Endodermal cell (in vitro differentiated cells): ENCODE results near the gene CCNC. TPM values are rescaled to one million over a fixed set of nuclear protein-coding genes. Genes with fewer than 3 reads are reported as not detected.

Experiments
- DNase-seq: peaks from one replicate; pipeline ENCODE4 v3.0.0-alpha.2; 2017
- H3K27ac ChIP-seq: 2 replicates; pipeline ENCODE4 v1.5.1; 2013; ENCODE audit warnings: mild to moderate bottlenecking, low read depth, low read length, moderate library complexity
- H3K27me3 ChIP-seq: 2 replicates; pipeline ENCODE4 v1.6.1; 2013; ENCODE audit warnings: mild to moderate bottlenecking, low read length, moderate library complexity; ENCODE audit not compliant: insufficient read depth, control insufficient read depth, poor library complexity, severe bottlenecking
- H3K36me3 ChIP-seq: 2 replicates; pipeline ENCODE4 v1.7.0; 2013; ENCODE audit warnings: mild to moderate bottlenecking, low read length, moderate library complexity; ENCODE audit not compliant: control insufficient read depth, insufficient read depth
- H3K4me1 ChIP-seq: one replicate; pipeline ENCODE4 v1.7.0; 2013; ENCODE audit warnings: low read length; ENCODE audit not compliant: control insufficient read depth, insufficient read depth
- H3K4me3 ChIP-seq: 2 replicates; pipeline ENCODE4 v1.5.1; 2013; ENCODE audit warnings: mild to moderate bottlenecking, low read length, moderate library complexity
- H3K9ac ChIP-seq: 2 replicates; pipeline ENCODE4 v1.6.1; 2013; ENCODE audit warnings: mild to moderate bottlenecking, low read length, moderate library complexity; ENCODE audit not compliant: poor library complexity, severe bottlenecking; ENCODE audit errors: extremely low read depth
- H3K9me3 ChIP-seq: 2 replicates; pipeline ENCODE4 v1.6.1; 2013; ENCODE audit warnings: mild to moderate bottlenecking, low read length, moderate library complexity; ENCODE audit not compliant: control insufficient read depth
- H3K27ac Mint-ChIP-seq: 2 replicates; pipeline ENCODE4 v1.8.0; 2020; ENCODE audit warnings: mixed read lengths
- H3K27me3 Mint-ChIP-seq: 2 replicates; pipeline ENCODE4 v1.8.0; 2021; ENCODE audit warnings: mild to moderate bottlenecking, mixed read lengths; ENCODE audit not compliant: insufficient read depth
- H3K36me3 Mint-ChIP-seq: 2 replicates; pipeline ENCODE4 v1.8.0; 2020; ENCODE audit warnings: low read depth, mixed read lengths
- H3K4me1 Mint-ChIP-seq: 2 replicates; pipeline ENCODE4 v1.8.0; 2020; ENCODE audit warnings: mixed read lengths
- H3K4me3 Mint-ChIP-seq: 2 replicates; pipeline ENCODE4 v1.8.0; 2020; ENCODE audit warnings: mild to moderate bottlenecking, moderate library complexity, mixed read lengths
- H3K9me3 Mint-ChIP-seq: 2 replicates; pipeline ENCODE4 v1.8.0; 2020; ENCODE audit warnings: mild to moderate bottlenecking, mixed read lengths
- CTCF ChIP-seq: fragments of 200-600 bp; sonication (generic); conservative IDR thresholded peaks from 2 replicates; pipeline ENCODE4 v1.5.0; 2021; ENCODE audit warnings: antibody characterized with exemption, mild to moderate bottlenecking
- WGBS, 2 experiments: methylation state at CpG; one replicate each; pipeline versions ENCODE4 v1.1.5 to v1.1.7; 2013; ENCODE audit warnings: missing lambda C conversion rate in 2 of 2, mixed read lengths in 1 of 2; ENCODE audit not compliant: insufficient coverage in 1 of 2, insufficient read length in 1 of 2; 5-methylcytosine and 5-hydroxymethylcytosine counted together
- total RNA-seq, 2 donors: library from RNA; stranded (reverse); fragmentation: NEBNext Ultra II Directional in 1 of 2; extraction: Animal tissue kit (Norgen Biotek cat#: 25700) in 1 of 2; gene quantifications; 2 replicates in 1 of 2; 3 replicates in 1 of 2; pipeline ENCODE4 v1.2.1, GENCODE V29; 2021

The CCNC gene
- total RNA-seq, 2 donors from 2014 or later: 96.4 to 99.2 TPM

GRCh38 chr6:99559057-99559456, 9.4 kb downstream of the CCNC start:
- Mint-ChIP-seq H3K4me3 (no peak overlapping the region), H3K27ac (no peak overlapping the region), H3K27me3 (no peaks in the 10 kb centered on the region), H3K36me3 (peaks cover 68% of the 10 kb centered on the region), H3K9me3 (no peaks in the 10 kb centered on the region), H3K4me1 (no peaks in the 10 kb centered on the region)
- Histone ChIP-seq H3K27me3 (no peaks in the 10 kb centered on the region), H3K36me3 (peaks cover 87% of the 10 kb centered on the region), H3K4me3 (no peak overlapping the region), H3K9ac (no peak overlapping the region), H3K9me3 (no peaks in the 10 kb centered on the region), H3K27ac (no peak overlapping the region), H3K4me1 (no peaks in the 10 kb centered on the region)
- 87 to 100% methylated on average over 1 to 2 of the region's 2 CpGs for WGBS, 2 experiments
- no peak for TF ChIP-seq CTCF
- no peak for DNase-seq

- Mint-ChIP-seq H3K4me3 (no peak overlapping the region), H3K4me1 (no peaks in the 10 kb centered on the region), H3K27me3 (no peaks in the 10 kb centered on the region), H3K36me3 (peaks cover 55% of the 10 kb centered on the region), H3K27ac (no peak overlapping the region), H3K9me3 (no peaks in the 10 kb centered on the region)
- Histone ChIP-seq H3K36me3 (peaks cover 93% of the 10 kb centered on the region), H3K9ac (no peak overlapping the region), H3K9me3 (no peaks in the 10 kb centered on the region), H3K4me1 (no peaks in the 10 kb centered on the region), H3K27ac (no peak overlapping the region), H3K27me3 (no peaks in the 10 kb centered on the region), H3K4me3 (no peak overlapping the region)
- WGBS, 2 experiments: 96% methylated on average over 2 of the region's 2 CpGs; no CpG with 5 or more reads in 1 of the 2 experiments
- DNase-seq: no peak
- no peak for TF ChIP-seq CTCF
Observed at GRCh38 chr6:99553888-99554287, 14.6 kb downstream of the CCNC start.

- H3K36me3 ChIP-seq: peaks cover 90% of the 10 kb centered on the region
- no peaks in the 10 kb centered on the region for H3K27me3 ChIP-seq
- Mint-ChIP-seq H3K27me3 (no peaks in the 10 kb centered on the region), H3K36me3 (peaks cover 54% of the 10 kb centered on the region), H3K4me3 (no peak overlapping the region), H3K9me3 (no peaks in the 10 kb centered on the region), H3K27ac (no peak overlapping the region), H3K4me1 (no peaks in the 10 kb centered on the region)
- DNase-seq: no peak
- WGBS, 2 experiments: 99 to 100% methylated on average over 1 to 3 of the region's 3 CpGs
- TF ChIP-seq CTCF: no peak
- H3K27ac ChIP-seq: no peak overlapping the region
- no peak overlapping the region for H3K9ac ChIP-seq
- H3K9me3 ChIP-seq: no peaks in the 10 kb centered on the region
- H3K4me3 ChIP-seq: no peak overlapping the region
- no peaks in the 10 kb centered on the region for H3K4me1 ChIP-seq
Observed at GRCh38 chr6:99550046-99550748, 18.3 kb downstream of the CCNC start.
